Stimulated activated CD4-positive, alpha-beta T cell treated with anti-CD3 and anti-CD28 coated beads, Interleukin-15, amount 100 ng/mL, for 24 hours (primary cell): ENCODE results near the gene TRIM44.

Experiments used
- DNase-seq: peaks from one replicate; pipeline ENCODE4 v3.0.0-alpha.2; 2020

TRIM44 gene

GRCh38 chr11:35864131-35864530 lies 201.6 kb downstream of the TRIM44 start:
- no peak for DNase-seq

DNA sequence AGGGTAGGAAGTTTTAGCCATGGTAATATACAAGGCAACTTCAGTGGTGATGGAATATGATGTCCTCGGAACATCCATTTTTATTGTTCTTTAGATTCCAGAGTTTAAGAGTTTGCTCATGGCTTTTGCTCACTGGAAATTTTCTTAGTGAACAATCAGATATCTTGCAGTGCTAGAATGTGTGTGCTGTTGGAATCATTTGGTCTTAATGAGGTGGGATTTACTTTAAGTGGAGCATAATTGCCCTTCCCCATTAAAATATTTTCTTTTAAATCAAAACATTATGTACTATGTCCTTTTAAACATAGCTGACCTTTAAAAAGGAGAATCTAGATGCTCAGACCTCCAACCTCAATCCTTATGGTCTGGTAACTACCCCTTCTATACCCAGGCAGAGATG lies 204.0 kb downstream of the TRIM44 start:
- no peak for DNase-seq
